NCI-H187 treated with DMSO at 0.1 percent for 48 hours (cell line): ENCODE results near the gene ZGRF1.
"Not testable (repeated sequence)": the region's sequence is repeated elsewhere in the genome, so short reads cannot be mapped to it uniquely, and the experiment has no call there.

ENCODE experiments used
- DNase-seq: peaks from one replicate; lab custom pipeline; 2025; lab: John Stamatoyannopoulos, UW

ZGRF1 gene

DNA sequence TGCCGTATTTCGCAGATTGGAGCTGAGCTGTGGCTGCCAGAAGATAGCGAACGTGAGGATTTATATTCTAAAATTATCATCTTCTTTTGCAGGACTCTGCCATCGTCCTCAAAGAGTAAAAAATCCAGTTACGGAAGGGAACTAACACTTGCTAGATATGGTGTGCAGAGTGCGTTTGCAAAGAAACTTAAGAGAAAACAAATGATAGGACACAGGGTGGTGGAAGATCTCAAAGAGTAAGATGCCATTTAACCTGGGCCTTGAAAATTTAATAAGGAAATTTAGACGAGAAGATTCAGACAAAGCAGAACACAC, 800 bp upstream of the ZGRF1 start:
- DNase-seq: no peak

DNA sequence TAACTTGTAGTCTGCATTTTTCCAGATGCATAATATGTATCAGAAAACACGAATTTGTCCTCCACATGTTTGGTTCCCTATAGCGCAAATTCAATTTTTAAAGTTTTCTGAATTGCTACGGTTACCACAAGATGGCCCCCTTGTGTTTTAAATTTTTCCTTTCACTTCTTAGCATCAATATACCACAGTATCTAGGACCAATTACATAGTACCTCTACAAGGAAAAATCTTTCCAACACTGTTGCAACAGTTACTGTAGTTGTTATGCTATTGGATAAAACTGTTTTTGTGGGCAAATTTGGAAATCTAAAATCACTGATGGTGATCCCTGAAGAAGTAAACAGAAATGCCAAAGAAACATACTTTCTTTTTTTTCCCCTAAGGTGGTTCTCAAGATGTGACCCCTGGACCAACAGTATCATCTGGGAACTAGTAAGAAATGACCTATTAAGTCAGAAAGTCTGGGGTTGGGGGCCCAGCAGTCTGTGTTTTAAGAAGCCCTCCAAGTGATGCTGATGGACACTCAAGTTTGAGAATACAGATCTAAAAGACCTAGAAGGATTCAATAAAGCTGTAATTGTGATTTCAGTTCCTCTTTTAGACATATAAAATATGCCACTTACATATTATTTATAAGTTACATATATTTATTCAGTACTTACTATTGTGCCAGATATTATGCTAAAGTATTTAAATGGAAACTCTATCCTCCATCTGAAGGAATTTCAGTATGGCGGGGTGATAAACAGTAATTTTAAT, 3.1 kb downstream of the ZGRF1 start:
- no peak for DNase-seq

GRCh38 chr4:112626228-112626627, 10.5 kb downstream of the ZGRF1 start:
- no peak for DNase-seq

GRCh38 chr4:112616984-112617383, 19.7 kb downstream of the ZGRF1 start:
- DNase-seq: no peak

DNA sequence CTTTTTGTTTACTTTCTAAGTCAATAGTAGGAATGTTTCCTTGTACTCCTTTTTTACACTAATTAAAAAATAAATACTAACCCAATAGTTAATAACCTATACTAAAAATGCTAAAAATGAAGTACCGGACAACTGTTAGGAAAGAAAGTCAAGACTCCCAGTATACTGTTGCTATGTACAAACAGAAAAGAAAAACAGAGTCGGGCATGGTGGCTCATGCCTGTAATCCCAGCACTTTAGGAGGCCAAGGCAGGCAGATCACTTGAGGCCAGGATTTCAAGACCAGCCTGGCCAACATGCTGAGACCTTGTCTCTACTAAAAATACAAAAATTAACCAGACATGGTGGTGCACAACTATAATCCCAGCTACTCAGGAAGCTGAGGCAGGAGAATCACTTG, 23.9 kb downstream of the ZGRF1 start:
- not testable (repeated sequence) for DNase-seq

DNA sequence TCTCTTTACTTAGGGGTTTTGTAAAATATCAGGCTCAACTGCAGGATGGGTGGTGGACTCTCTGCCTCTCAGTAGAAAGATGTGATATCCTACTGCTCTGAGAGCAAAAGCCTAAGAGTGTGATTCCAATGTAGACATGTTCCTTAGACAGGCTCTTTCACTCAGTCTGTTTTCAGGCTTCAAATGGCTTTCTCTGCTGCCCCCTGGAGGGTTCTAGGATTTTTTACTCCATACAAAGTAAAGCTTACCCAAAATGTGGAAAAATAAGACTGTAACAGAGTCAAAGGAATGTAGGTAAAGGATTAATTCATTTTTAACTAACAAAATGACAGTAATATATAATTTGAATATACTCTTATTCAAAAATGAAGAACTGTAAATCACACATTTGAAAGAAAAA, 32.1 kb downstream of the ZGRF1 start:
- no peak for DNase-seq

DNA sequence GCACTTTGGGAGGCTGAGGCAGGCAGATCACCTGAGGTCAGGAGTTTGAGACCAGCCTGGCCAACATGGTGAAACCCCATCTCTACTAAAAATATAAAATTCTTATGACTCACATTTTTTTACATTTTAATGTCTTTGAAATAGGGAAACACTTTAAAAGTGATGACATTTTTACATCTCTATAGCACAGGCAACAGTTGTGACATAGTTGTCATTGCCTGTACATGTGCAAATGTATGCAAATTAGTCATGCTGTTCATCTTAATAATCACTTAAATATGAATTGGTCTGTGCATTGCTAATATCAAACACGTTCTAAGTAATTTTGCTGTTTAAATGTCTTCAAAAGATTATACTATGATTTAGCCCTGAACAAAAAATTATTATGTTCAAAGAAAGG, 41.7 kb downstream of the ZGRF1 start:
- no peak for DNase-seq

DNA sequence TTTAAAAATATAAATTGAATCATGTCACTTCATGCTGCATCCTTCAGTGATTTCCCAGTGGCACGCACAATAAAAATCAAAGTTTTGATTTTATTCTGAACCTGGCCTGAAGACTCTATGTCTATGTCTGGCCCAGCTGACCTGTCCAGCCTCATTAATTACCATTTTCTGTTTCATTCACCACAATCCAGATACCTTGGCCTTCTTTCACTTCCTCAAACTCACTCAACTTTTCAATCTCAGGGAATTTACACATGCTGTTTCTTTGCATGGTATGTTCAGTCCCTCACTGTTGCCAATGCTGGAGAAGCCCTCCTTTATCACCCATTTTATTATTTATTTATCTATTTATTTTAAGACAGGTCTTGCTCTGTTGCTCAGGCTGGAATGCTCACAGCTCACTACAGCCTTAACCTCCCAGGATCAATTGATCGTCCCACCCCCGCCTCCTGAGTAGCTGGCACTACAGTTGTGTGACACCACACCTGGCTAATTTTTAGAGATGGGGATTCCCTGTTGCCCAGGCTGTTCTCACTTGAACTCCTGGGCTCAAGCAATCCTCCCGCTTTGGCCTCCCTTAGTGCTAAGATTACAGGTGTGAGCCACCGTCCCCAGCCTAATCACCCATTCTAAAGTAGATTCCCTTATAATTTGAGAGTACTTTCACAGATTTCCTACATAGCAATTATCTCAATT, 43.1 kb downstream of the ZGRF1 start:
- no peak for DNase-seq

DNA sequence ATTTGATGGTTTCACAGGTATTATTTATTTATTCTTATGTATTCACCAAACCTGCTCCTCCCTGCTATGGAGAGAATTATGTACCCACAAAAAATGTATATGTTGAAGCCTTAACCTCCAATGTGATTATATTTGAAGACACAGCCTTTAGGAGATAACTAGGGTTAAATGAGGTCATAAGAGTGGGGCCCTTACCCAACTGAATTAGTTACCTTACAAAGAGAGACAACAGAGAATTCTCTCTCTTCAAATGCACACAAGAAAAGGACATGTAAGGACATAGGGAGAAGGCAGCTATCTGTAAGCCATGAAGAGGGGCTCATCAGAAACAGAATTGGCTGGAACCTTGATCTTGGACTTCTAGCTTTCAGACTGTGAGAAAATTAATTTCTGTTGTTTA, 44.0 kb downstream of the ZGRF1 start:
- DNase-seq: no peak

GRCh38 chr4:112591593-112591992, 45.1 kb downstream of the ZGRF1 start:
- no peak for DNase-seq

DNA sequence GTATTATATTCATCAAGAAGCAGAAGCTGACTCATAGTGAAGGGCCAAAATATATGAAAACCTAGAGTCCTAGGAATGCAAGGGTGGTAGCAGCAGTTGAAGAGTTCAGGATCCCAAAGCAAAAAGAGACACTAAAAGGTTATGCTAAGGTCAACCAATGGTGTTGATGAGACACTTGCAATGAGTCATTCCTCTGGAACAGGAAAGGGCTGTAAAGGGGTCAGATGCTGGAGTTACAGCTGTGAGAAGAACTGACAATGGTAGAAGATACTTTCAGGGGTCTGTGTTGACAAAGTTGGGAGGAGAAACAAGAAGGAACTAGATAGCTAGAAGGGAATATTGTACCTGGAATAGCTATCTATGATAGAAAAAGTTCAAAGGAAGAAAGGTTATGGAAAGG, 47.5 kb downstream of the ZGRF1 start:
- DNase-seq: no peak

GRCh38 chr4:112585977-112586736, 50.6 kb downstream of the ZGRF1 start:
- no peak for DNase-seq

- no peak for DNase-seq
Measured at GRCh38 chr4:112567536-112567935, 69.2 kb downstream of the ZGRF1 start.

- DNase-seq: no peak
Measured at GRCh38 chr4:112564706-112565270, 71.9 kb downstream of the ZGRF1 start.

DNA sequence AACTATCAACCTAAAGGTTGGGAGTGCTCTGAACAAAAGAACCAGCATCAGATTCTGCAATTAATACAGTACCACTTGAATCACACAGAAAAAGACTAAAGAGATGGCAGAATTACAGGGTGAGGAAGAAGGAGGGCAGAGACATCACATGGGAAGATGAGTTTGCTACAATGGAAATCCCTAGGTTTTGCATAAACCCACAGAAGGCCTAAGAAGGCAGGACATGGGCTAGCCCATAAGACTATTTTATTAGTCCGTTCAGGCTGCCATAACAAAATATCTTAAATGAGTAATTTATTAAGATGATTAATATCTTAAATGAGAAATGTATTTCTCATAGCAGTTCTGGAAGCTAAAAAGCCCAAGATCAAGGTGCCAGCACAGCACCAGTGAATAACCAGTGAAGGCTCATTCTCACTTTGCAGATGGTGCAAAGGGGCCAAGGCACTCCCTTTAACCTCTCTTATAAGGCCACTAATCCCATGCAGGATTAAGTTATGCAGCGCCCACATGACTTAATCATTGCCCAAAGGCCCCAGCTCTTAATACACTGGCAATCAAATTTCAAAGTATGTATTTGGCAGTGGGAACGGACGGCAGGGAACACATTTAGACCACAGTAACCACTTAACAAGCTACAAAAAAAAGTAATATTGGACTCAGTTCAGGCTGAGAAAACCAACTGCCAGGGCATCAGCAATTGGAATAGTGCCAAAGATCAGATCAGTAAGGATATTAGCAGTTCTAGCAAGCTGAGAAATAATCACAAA, 73.1 kb downstream of the ZGRF1 start:
- no peak for DNase-seq

DNA sequence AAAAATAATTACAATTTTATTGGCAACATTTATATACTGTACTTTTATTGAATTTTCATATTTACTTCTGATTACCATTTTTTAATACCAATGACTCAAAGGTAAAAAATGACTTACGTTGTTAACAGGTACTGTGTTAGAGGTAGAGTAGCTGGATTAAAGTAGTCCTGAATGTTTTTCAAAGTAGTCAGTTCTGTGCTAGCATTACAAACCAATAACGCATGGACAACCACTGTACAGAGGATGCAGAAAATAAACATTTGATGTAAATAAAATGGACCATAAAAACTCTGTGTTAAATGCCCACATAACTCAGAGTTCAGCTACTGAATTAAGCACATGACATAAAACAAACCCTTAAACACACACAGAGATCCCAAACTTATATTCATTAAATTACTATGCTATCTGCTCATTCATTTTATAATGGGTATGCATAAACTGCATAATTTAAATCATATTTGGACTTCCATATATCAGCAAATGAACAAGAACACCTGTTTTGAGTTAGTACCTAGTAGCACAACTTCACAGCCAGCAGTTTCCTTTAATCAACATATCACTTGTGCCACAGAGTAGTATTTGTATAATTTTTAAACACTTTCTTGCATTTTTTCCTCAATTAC, 74.3 kb downstream of the ZGRF1 start:
- no peak for DNase-seq

DNA sequence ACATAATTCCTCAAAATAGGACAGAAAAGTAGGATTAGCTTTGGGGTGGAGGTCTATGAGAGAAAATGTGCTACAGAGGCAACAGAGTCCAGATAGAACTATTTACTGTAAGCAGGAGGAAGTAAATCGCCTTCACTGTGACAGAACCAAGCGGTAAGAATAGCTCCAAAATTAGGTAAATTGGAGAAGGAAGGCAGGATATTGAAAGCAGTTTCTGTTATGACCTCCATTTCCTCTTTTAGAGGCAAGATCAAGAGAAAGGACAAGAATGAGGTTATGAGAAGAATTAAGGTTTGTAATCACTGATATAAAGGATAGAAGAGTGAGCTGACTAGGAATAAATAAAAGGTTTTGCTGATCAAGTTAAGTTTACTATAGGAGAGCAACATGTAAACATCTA, 76.6 kb downstream of the ZGRF1 start:
- no peak for DNase-seq

- DNase-seq: no peak
Measured at GRCh38 chr4:112559053-112559452, 77.7 kb downstream of the ZGRF1 start.

DNA sequence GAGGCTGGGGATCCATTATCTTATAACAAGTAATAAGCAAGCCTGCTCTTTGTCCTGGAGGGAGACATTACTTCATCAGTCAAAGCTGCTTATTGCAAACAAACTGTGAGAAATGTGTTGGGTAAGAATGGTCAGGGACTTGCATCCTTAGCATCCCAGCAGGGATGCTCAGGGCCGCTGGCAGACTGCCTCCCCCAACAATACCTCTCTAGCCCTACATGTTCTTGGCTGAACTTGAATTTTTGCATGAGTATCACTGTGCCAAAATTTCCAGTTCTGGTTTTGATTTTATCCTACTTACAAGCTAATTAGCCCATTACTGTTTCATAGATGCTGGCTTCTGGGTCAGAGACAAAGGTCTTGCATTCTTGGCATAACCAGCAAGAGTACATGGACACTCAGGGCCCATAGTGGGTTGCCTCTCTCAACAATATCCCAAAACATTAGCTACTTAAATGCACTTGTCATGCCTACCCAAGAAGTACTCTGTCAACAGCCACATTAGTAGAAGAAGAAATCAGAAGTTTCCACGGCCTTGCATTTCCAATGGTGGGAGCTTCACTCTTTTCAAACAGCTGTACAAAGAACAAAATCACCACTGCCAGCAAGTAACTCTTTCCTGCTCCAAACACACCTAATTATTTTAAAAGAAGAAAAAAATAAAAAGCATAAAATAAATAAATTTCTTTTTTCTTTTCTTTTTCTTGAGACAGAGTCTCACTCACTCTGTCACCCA, 78.9 kb downstream of the ZGRF1 start:
- no peak for DNase-seq

DNA sequence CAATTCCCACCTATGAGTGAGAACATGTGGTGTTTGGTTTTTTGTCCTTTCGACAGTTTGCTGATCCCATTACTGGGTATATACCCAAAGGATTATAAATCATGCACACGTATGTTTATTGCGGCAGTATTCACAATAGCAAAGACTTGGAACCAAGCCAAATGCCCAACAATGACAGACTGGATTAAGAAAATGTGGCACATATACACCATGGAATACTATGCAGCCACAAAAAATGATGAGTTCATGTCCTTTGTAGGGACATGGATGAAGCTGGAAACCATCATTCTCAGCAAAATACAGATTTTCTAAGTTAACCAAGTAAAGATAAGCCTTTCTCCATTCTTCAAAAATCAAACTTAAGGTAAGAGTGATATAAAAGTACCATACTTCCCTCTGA, 82.4 kb downstream of the ZGRF1 start:
- not testable (repeated sequence) for DNase-seq

DNA sequence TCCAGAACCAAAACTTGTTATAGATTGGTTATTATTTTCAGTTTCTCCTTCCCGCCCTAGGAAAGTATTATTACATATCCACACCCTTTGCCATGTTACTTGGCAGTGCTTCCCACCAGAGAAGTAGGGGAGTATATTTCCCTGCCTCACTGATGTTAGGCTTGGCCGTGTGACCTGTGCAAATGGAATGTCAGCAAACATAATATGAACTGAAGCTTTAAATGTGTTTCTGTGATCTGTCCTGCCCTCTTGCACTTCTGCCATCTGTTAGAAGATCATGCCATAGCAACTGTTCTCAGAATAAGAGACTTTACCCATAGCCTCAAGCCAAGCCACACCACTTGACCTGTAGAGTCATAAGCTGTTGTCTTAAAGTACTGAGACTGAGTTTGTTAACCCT, 84.0 kb downstream of the ZGRF1 start:
- no peak for DNase-seq
